D721Med (cell line): ENCODE results near the gene ARIH2.
"Not testable (repeated sequence)": the region's sequence is repeated elsewhere in the genome, so short reads cannot be mapped to it uniquely, and the experiment has no call there.

Source experiments
- DNase-seq: peaks from one replicate; pipeline ENCODE4 v3.0.0; 2011; ENCODE audit warnings: low spot score; ENCODE audit not compliant: insufficient read length
- FAIRE-seq: peaks from 2 replicates; lab custom pipeline; 2011; peaks lifted over from hg19 to GRCh38; lab: Jason Lieb, UNC
- TF ChIP-seq, protein P1 (sequence below): IDR thresholded peaks from 2 replicates; pipeline ENCODE4 v1.5.1; 2012; ENCODE audit warnings: mild to moderate bottlenecking, control low read depth; ENCODE audit not compliant: insufficient read depth; ENCODE audit errors: missing control alignments

Gene ARIH2

GRCh38 chr3:49004352-49005302, 86.0 kb downstream of the ARIH2 start:
- DNase-seq (no peak), FAIRE-seq (no peak)
- TF ChIP-seq, protein P1, sequence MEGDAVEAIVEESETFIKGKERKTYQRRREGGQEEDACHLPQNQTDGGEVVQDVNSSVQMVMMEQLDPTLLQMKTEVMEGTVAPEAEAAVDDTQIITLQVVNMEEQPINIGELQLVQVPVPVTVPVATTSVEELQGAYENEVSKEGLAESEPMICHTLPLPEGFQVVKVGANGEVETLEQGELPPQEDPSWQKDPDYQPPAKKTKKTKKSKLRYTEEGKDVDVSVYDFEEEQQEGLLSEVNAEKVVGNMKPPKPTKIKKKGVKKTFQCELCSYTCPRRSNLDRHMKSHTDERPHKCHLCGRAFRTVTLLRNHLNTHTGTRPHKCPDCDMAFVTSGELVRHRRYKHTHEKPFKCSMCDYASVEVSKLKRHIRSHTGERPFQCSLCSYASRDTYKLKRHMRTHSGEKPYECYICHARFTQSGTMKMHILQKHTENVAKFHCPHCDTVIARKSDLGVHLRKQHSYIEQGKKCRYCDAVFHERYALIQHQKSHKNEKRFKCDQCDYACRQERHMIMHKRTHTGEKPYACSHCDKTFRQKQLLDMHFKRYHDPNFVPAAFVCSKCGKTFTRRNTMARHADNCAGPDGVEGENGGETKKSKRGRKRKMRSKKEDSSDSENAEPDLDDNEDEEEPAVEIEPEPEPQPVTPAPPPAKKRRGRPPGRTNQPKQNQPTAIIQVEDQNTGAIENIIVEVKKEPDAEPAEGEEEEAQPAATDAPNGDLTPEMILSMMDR = no peak

DNA sequence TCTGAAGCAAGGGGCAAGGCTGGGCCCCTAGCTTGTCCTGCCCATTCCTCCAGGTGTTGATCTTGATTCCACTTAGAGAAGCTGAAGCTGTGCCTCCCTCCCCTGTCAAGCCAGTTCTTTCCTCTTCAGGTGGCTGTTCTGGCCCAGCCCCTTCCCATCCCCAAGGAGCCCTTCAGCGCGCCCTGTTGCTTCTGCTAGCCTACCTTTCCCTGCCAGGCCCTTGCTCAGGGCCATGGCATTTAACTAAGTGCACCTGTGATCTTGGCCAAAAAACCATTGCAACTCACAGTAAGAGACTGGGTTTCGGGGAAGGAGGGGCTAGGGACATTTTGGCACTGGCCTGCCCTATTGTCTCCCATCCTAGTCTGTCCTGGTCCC, 86.7 kb downstream of the ARIH2 start:
- TF ChIP-seq, protein P1 = no peak
- FAIRE-seq (no peak), DNase-seq (no peak)

DNA sequence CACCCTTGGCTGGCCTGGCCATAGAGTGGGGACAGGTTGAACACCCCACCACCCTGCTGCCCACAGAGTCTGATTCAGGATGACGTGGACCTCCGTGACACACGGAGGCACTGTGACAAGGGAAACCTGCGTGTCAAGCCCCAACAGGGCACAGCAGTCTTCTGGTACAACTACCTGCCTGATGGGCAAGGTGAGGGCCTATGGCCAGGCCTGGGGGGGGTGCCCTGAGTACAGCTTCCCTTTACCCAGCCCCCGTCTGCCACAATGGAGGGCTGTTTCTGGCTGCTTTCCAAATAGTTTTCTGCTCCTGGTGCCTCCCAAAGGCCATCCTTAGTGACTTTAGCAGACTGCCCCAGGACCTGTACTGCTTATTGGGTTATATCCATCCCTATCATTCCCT, 87.4 kb downstream of the ARIH2 start:
- no peak for FAIRE-seq
- no peak for DNase-seq
- TF ChIP-seq, protein P1 = no peak

GRCh38 chr3:49006408-49007067, 87.9 kb downstream of the ARIH2 start:
- DNase-seq (no peak), FAIRE-seq (no peak)
- TF ChIP-seq, protein P1 = no peak

- FAIRE-seq = no peak
- DNase-seq = peak; percentile 98
- TF ChIP-seq, protein P1 = peak; percentile 34
Observed at GRCh38 chr3:49007068-49007770, 88.6 kb downstream of the ARIH2 start, which contains the start of gene WDR6. Gene WDR6 (plus strand): TSS chr3:49007391. CDS start chr3:49007432, 41 bp downstream.

DNA sequence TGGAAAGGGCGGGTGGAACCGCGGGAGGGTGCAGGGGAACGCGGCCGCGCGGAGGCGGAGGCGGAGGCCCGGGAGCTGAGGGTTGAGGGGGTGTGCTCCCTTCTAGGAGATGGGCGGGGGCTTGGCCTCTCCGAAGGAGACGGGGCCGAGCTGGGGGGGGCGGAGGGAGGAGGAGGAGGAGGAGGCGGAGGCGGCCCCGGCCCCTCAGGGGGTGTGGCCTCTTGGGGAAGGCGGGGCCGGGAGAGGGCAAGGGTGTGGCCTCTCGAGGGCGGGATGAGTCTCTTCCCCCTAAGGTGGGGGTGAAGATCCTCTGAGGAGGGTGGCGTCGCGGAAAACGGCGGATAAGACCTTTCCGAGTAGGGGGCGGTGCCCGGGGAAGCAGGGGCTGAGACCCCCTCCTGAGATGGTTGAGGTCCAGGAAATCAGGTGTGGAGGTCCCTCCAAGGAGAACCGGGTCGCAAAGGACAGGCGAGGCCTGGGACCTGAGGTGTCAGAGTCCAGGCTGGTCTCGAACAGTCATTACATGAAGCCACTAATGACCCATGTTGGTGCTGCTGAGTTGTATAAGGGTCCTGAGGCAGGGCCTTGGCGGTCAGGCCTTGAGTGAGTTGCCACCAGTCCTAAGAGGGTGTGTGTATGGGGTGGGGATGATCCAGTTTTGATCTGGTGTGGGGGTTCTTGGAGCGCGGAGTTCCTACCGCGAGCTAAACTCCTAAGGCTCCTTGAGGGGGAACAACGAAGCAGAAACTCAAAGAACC, 89.3 kb downstream of the ARIH2 start:
- FAIRE-seq = no peak
- DNase-seq = peak; percentile 94
- TF ChIP-seq, protein P1 = no peak

DNA sequence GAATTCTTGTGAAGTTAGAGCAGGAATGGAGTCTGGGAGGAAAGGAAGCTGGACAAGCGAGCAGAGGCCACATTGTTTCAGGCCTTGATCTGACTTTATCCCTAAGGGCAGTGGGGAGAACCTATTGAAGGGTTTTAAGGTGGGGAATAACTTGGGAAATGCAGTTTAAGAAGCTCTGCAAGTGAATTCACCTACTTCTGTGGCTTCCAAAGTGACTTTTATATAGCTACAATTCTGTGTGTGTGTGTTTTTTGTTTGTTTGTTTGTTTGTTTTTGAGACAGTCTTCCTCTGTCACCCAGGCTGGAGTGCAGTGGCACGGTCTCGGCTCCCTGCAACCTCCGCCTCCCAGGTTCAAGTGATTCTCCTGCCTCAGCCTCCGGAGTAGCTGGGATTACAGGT, 90.0 kb downstream of the ARIH2 start:
- not testable (repeated sequence) for FAIRE-seq, DNase-seq
